MCF 10A (cell line): ENCODE data around the gene CSK. TPM values are rescaled to one million over a fixed set of nuclear protein-coding genes. Genes with fewer than 3 reads are reported as not detected.

ENCODE experiments used
- BruUV-seq: library from RNA; stranded (reverse); fragments of 400-500 nt; replicated peaks from 2 replicates; lab custom pipeline; 2021; lab: Mats Ljungman, UMichigan
- CTCF ChIA-PET: fragments of 300-600 bp; sonication (Branson Sonifier 250); formaldehyde crosslinking; extraction: SDS; loops from one replicate; lab custom pipeline; 2021; ENCODE audit warnings: antibody characterized with exemption, inconsistent platforms; lab: Yijun Ruan, JAX
- POLR2A ChIA-PET: fragments of 300-600, 350-650 bp; sonication (Branson Sonifier 250); formaldehyde crosslinking; extraction: SDS; loops from one replicate; lab custom pipeline; 2020; ENCODE audit warnings: antibody characterized with exemption, inconsistent platforms; lab: Yijun Ruan, JAX
- DNase-seq: peaks from one replicate; pipeline ENCODE4 v3.0.0-alpha.2; 2018; ENCODE audit not compliant: unreplicated experiment
- H3K27ac Mint-ChIP-seq: one replicate; pipeline ENCODE4 v1.8.0; 2022; ENCODE audit warnings: mild to moderate bottlenecking, low read depth, mixed read lengths; ENCODE audit not compliant: unreplicated experiment
- H3K27me3 Mint-ChIP-seq: one replicate; pipeline ENCODE4 v1.8.0; 2022; ENCODE audit warnings: mixed read lengths; ENCODE audit not compliant: insufficient read depth, unreplicated experiment
- H3K36me3 Mint-ChIP-seq: one replicate; pipeline ENCODE4 v1.8.0; 2022; ENCODE audit warnings: mild to moderate bottlenecking, moderate library complexity, mixed read lengths; ENCODE audit not compliant: insufficient read depth, unreplicated experiment
- H3K4me1 Mint-ChIP-seq: one replicate; pipeline ENCODE4 v1.8.0; 2022; ENCODE audit warnings: mixed read lengths; ENCODE audit not compliant: insufficient read depth, unreplicated experiment
- H3K4me3 Mint-ChIP-seq: one replicate; pipeline ENCODE4 v1.8.0; 2022; ENCODE audit warnings: mild to moderate bottlenecking, moderate library complexity, mixed read lengths; ENCODE audit not compliant: unreplicated experiment
- H3K9me3 Mint-ChIP-seq: one replicate; pipeline ENCODE4 v1.8.0; 2022; ENCODE audit warnings: mixed read lengths; ENCODE audit not compliant: unreplicated experiment
- intact Hi-C: fragments of 100-400 bp; cut with micrococcal nuclease; formaldehyde crosslinking; loops from 2 replicates; pipeline ENCODE4 v1.14.1; 2022
- total RNA-seq: library from RNA; stranded (reverse); gene quantifications from 2 replicates; pipeline ENCODE4 v1.2.3, GENCODE V29; 2022
- TF ChIP-seq, protein P1 (sequence below): fragments of 200-600 bp; IDR thresholded peaks from one replicate; pipeline ENCODE4 v1.8.0; 2022; ENCODE audit warnings: antibody characterized with exemption, mild to moderate bottlenecking; ENCODE audit not compliant: unreplicated experiment

Gene CSK
- total RNA-seq, 1 experiment from 2014 or later: 65.3 TPM

DNA sequence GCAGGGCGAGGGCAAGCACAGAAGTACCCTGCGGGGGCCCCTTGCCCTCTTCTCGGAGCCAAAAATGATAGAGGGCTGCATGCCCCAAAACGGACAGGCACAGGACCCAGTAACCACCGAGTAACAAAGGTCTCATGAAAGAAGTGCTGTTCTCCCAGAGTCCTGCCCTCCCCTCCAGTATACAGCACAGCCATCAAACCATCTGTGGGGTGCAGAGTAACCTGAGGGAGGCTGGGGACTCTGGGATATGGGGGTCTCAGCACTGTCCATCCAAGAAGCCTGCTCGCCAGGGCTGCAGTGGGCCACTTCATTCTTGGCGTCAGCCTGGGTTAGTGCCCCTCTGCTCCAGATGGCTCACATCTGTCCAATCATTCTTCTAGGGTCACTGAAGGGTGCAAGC is 55.0 kb downstream of the CSK start:
- Mint-ChIP-seq H3K4me3 (no peak overlapping the region), H3K36me3 (peaks cover 18% of the 10 kb centered on the region), H3K27me3 (no peaks in the 10 kb centered on the region), H3K9me3 (no peaks in the 10 kb centered on the region), H3K27ac (no peak overlapping the region), H3K4me1 (peaks cover 6% of the 10 kb centered on the region)
- intact Hi-C loops: no loop called here
- ChIA-PET CTCF (interaction anchor here (0.6 to 1.6 kb wide), 6 partner anchors 13 to 159 kb away, joined by 3 to 7 read pairs (median 3); no protein-coding TSS in a partner anchor), POLR2A (no interaction called here)
- no TSS peak for BruUV-seq
- no peak for DNase-seq
- TF ChIP-seq, protein P1, sequence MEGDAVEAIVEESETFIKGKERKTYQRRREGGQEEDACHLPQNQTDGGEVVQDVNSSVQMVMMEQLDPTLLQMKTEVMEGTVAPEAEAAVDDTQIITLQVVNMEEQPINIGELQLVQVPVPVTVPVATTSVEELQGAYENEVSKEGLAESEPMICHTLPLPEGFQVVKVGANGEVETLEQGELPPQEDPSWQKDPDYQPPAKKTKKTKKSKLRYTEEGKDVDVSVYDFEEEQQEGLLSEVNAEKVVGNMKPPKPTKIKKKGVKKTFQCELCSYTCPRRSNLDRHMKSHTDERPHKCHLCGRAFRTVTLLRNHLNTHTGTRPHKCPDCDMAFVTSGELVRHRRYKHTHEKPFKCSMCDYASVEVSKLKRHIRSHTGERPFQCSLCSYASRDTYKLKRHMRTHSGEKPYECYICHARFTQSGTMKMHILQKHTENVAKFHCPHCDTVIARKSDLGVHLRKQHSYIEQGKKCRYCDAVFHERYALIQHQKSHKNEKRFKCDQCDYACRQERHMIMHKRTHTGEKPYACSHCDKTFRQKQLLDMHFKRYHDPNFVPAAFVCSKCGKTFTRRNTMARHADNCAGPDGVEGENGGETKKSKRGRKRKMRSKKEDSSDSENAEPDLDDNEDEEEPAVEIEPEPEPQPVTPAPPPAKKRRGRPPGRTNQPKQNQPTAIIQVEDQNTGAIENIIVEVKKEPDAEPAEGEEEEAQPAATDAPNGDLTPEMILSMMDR: no peak

DNA sequence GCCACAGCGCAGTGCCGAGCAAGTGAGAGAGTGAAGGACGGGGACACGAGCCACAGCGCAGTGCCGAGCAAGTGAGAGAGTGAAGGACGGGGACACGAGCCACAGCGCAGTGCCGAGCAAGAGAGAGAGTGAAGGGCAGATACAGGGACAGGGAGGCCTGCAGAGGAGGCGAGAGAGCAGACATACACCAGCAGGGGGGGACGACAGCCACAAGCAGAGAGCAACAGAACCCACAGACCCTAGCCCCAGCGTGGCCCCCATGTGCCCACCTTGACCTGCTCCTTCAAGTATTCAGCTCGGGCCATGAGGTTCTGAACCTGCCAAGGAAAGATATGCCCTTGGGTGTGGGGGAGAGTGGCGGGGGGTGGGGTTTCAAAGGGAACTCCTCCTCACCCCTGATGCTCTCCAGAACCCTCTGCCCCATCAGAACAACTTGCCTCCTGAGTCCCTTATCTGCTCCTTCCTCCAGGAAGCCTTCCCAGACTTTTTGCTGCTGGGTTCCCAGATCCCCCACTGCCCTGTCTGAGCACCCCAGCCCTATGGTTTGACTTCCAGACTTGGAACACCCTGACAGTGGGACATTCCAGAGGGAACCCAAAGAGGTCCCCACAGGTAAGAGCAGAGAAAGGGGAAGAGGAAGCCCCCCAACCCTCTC is 55.7 kb downstream of the CSK start:
- H3K27ac Mint-ChIP-seq: no peak overlapping the region
- TF ChIP-seq, protein P1: no peak
- peaks cover 6% of the 10 kb centered on the region for H3K4me1 Mint-ChIP-seq
- intact Hi-C loops: no loop called here
- ChIA-PET POLR2A (no interaction called here), CTCF (interaction anchor here (0.6 to 1.6 kb wide), 5 partner anchors 61 to 113 kb away, joined by 3 to 7 read pairs (median 3); no protein-coding TSS in a partner anchor)
- no TSS peak for BruUV-seq
- no peak overlapping the region for H3K4me3 Mint-ChIP-seq
- no peaks in the 10 kb centered on the region for H3K9me3 Mint-ChIP-seq
- DNase-seq: no peak
- H3K36me3 Mint-ChIP-seq: peaks cover 18% of the 10 kb centered on the region
- H3K27me3 Mint-ChIP-seq: no peaks in the 10 kb centered on the region

DNA sequence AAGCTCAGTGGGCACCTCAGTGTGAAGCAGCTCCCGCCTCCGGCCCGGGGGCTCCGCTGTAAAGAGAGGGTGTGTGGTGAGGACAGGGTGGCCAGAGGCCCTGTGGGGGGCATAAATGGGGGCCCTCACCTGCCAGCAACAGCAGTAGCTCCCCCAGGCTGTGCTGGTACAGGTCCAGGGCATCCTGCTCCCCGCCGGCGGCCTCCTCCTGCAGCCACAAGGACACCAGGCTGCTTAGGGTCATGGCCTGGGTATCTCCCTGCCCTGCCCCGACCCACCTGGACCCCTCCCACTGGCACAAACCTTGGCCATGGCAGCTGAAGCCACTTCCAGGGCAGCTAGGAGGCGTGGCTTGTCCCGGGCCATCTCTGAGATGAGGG is 56.2 kb downstream of the CSK start:
- ChIA-PET CTCF (interaction anchor here (1.0 to 1.6 kb wide), 2 partner anchors 67 to 112 kb away, joined by 4 read pairs; no protein-coding TSS in a partner anchor), POLR2A (no interaction called here)
- no peak overlapping the region for H3K4me3 Mint-ChIP-seq
- H3K4me1 Mint-ChIP-seq: peaks cover 6% of the 10 kb centered on the region
- no peaks in the 10 kb centered on the region for H3K9me3 Mint-ChIP-seq
- no TSS peak for BruUV-seq
- TF ChIP-seq, protein P1: no peak
- no peak overlapping the region for H3K27ac Mint-ChIP-seq
- no peak for DNase-seq
- H3K27me3 Mint-ChIP-seq: no peaks in the 10 kb centered on the region
- intact Hi-C loops: no loop called here
- peaks cover 18% of the 10 kb centered on the region for H3K36me3 Mint-ChIP-seq

DNA sequence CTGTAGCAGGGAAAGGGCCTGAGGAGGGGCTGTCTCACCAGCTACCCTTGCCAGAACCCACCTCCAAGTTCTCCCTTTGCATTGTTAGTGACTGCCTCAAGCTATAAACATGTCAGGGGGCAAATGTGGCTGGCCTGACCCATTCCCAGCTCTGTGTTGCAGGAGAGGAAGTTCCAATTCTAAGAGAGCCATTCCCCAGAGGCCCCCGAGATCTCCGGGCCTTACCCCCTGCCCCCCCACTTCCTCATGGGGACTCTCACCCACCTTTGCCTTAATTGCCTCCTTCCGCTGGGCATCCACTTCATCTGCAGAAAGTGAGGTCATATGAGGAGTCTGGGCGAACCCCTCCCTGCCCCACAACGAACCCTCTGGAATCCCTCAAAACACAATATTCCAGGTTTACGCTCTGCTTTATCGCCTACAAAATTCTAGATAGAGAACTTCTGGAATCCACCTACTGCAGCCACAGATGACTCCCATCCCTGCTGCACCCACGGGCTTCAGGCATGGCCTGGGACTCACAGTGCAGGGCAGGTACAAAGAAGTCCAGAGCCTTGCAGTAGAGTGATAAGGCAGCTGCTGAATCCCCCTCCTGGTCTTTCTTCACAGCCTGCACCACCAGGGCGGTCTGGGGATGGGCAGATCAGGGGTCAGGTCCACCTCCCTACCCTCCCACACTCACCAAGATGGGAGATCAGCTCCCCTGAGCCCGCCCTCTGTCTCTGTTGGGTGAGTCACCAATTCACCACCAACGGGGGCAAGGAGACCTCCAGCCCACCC is 57.1 kb downstream of the CSK start:
- BruUV-seq: no TSS peak
- intact Hi-C loops: no loop called here
- Mint-ChIP-seq H3K4me3 (no peak overlapping the region), H3K36me3 (peaks cover 19% of the 10 kb centered on the region), H3K9me3 (no peaks in the 10 kb centered on the region), H3K27ac (no peak overlapping the region), H3K4me1 (peaks cover 6% of the 10 kb centered on the region), H3K27me3 (no peaks in the 10 kb centered on the region)
- no peak for DNase-seq
- ChIA-PET CTCF (interaction anchor here (1.0 to 1.6 kb wide), 2 partner anchors 67 to 111 kb away, joined by 4 read pairs; no protein-coding TSS in a partner anchor), POLR2A (no interaction called here)
- TF ChIP-seq, protein P1: no peak
